AG09319 (cell line): Measurements from ENCODE around the gene PRR16.
A peak's percentile ranks its signal among the peaks of the same experiment; 100 is the strongest.
"Not testable (repeated sequence)": the region's sequence is repeated elsewhere in the genome, so short reads cannot be mapped to it uniquely, and the experiment has no call there.

Experiments used
- DNase-seq: peaks from one replicate; pipeline ENCODE4 v3.0.0-alpha.2; 2010; ENCODE audit warnings: low read depth; ENCODE audit errors: extremely low read depth
- CTCF ChIP-seq: IDR thresholded peaks from 2 replicates; pipeline ENCODE4 v1.5.1; 2011; ENCODE audit warnings: low read depth, mild to moderate bottlenecking, inconsistent platforms, low read length, moderate library complexity

The PRR16 gene

GRCh38 chr5:120684749-120685415, 220.8 kb downstream of the PRR16 start:
- TF ChIP-seq CTCF = peak; percentile 29
- no peak for DNase-seq

GRCh38 chr5:120690621-120691407, 226.7 kb downstream of the PRR16 start:
- no peak for TF ChIP-seq CTCF
- DNase-seq = no peak

GRCh38 chr5:120692325-120692724, 228.2 kb downstream of the PRR16 start:
- no peak for DNase-seq
- TF ChIP-seq CTCF = no peak

GRCh38 chr5:120695368-120695880, 231.3 kb downstream of the PRR16 start:
- DNase-seq = no peak
- no peak for TF ChIP-seq CTCF

- TF ChIP-seq CTCF = no peak
- no peak for DNase-seq
Observed at GRCh38 chr5:120697147-120697546, 233.0 kb downstream of the PRR16 start.

GRCh38 chr5:120697670-120698327, 233.7 kb downstream of the PRR16 start:
- not testable (repeated sequence) for DNase-seq

- DNase-seq = not testable (repeated sequence)
Observed at GRCh38 chr5:120700653-120701052, 236.6 kb downstream of the PRR16 start.

GRCh38 chr5:120702817-120703538, 238.9 kb downstream of the PRR16 start:
- DNase-seq = not testable (repeated sequence)
